Middle frontal gyrus (tissue), 1 donor: ENCODE measurements around the gene IMPDH2.
A peak's percentile ranks its signal among the peaks of the same experiment; 100 is the strongest.
"Not testable (repeated sequence)": the region's sequence is repeated elsewhere in the genome, so short reads cannot be mapped to it uniquely, and the experiment has no call there.

ENCODE experiments used
- DNase-seq: peaks from one replicate; pipeline ENCODE4 v3.0.0-alpha.2; 2015; ENCODE audit warnings: low spot score; ENCODE audit errors: extremely low spot score

The IMPDH2 gene

GRCh38 chr3:49021813-49022687 lies 7.1 kb downstream of the IMPDH2 start, which contains the start of gene NDUFAF3:
Gene NDUFAF3, plus strand, starts transcription at chr3:49022121. Its CDS starts 24 bp downstream, at chr3:49022145.
- peak; percentile 87 for DNase-seq

GRCh38 chr3:49021213-49021812 lies 7.9 kb downstream of the IMPDH2 start:
- DNase-seq: peak; percentile 96

GRCh38 chr3:49020330-49021212 lies 8.6 kb downstream of the IMPDH2 start:
- no peak for DNase-seq

GRCh38 chr3:49019941-49020329 lies 9.3 kb downstream of the IMPDH2 start:
- DNase-seq: no peak

- no peak for DNase-seq
Measured at GRCh38 chr3:49018707-49019006, 10.5 kb downstream of the IMPDH2 start.

- DNase-seq: peak; percentile 39
Measured at GRCh38 chr3:49017971-49018706, 11.1 kb downstream of the IMPDH2 start, which contains the start of gene DALRD3. Gene DALRD3, minus strand, starts transcription at chr3:49018580. Its CDS starts 16 bp downstream, at chr3:49018564.

GRCh38 chr3:49017229-49017970 lies 11.8 kb downstream of the IMPDH2 start:
- DNase-seq: no peak

GRCh38 chr3:49016414-49017228 lies 12.6 kb downstream of the IMPDH2 start:
- no peak for DNase-seq

GRCh38 chr3:49015765-49016164 lies 13.4 kb downstream of the IMPDH2 start:
- DNase-seq: no peak

- DNase-seq: no peak
Measured at GRCh38 chr3:49015072-49015471, 14.1 kb downstream of the IMPDH2 start.

- DNase-seq: no peak
Measured at GRCh38 chr3:49013738-49014660, 15.2 kb downstream of the IMPDH2 start.

GRCh38 chr3:49013113-49013737 lies 16.0 kb downstream of the IMPDH2 start:
- DNase-seq: no peak

- DNase-seq: no peak
Measured at GRCh38 chr3:49012441-49013017, 16.7 kb downstream of the IMPDH2 start.

- DNase-seq: no peak
Measured at GRCh38 chr3:49009396-49009795, 19.8 kb downstream of the IMPDH2 start.

GRCh38 chr3:49008627-49009026 lies 20.6 kb downstream of the IMPDH2 start:
- not testable (repeated sequence) for DNase-seq

GRCh38 chr3:49007771-49008528 lies 21.2 kb downstream of the IMPDH2 start:
- DNase-seq: no peak
